Glutamatergic neuron (in vitro differentiated cells): ENCODE data around the gene SKP2. TPM values are rescaled to one million over a fixed set of nuclear protein-coding genes. Genes with fewer than 3 reads are reported as not detected.
A peak's percentile ranks its signal among the peaks of the same experiment; 100 is the strongest.
"Not testable (repeated sequence)": the region's sequence is repeated elsewhere in the genome, so short reads cannot be mapped to it uniquely, and the experiment has no call there.

Experiments
- DNase-seq: peaks from one replicate; pipeline ENCODE4 v3.0.0; 2022
- H3K27ac Mint-ChIP-seq: one replicate; pipeline ENCODE4 v1.8.0; 2020; ENCODE audit warnings: mild to moderate bottlenecking, mixed read lengths, inconsistent platforms; ENCODE audit not compliant: unreplicated experiment
- H3K27me3 Mint-ChIP-seq: one replicate; pipeline ENCODE4 v1.8.0; 2020; ENCODE audit warnings: mild to moderate bottlenecking, moderate library complexity, mixed read lengths, inconsistent platforms; ENCODE audit not compliant: unreplicated experiment
- H3K36me3 Mint-ChIP-seq: one replicate; pipeline ENCODE4 v1.8.0; 2020; ENCODE audit warnings: mild to moderate bottlenecking, mixed read lengths, inconsistent platforms; ENCODE audit not compliant: unreplicated experiment
- H3K4me1 Mint-ChIP-seq: one replicate; pipeline ENCODE4 v1.8.0; 2020; ENCODE audit warnings: mild to moderate bottlenecking, low read depth, mixed read lengths, inconsistent platforms; ENCODE audit not compliant: unreplicated experiment
- H3K4me3 Mint-ChIP-seq: one replicate; pipeline ENCODE4 v1.8.0; 2020; ENCODE audit warnings: mild to moderate bottlenecking, mixed read lengths, inconsistent platforms; ENCODE audit not compliant: unreplicated experiment
- H3K9me3 Mint-ChIP-seq: one replicate; pipeline ENCODE4 v1.8.0; 2020; ENCODE audit warnings: mild to moderate bottlenecking, moderate library complexity, mixed read lengths, inconsistent platforms; ENCODE audit not compliant: unreplicated experiment
- CTCF ChIP-seq: fragments of 200-600 bp; sonication (generic); IDR thresholded peaks from one replicate; pipeline ENCODE4 v1.5.0; 2021; ENCODE audit not compliant: partially characterized antibody, unreplicated experiment
- total RNA-seq: library from RNA; stranded (reverse); fragmentation: NEBNext Ultra II Directional; extraction: Animal tissue kit (Norgen Biotek cat#: 25700); gene quantifications from one replicate; pipeline ENCODE4 v1.2.1, GENCODE V29; 2021; ENCODE audit not compliant: unreplicated experiment

Gene SKP2
- total RNA-seq, 1 donor from 2014 or later, result 47.8 TPM

GRCh38 chr5:36177715-36178523 is 26.0 kb downstream of the SKP2 start:
- Mint-ChIP-seq H3K4me1 (peaks cover 30% of the 10 kb centered on the region), H3K27ac (peak overlapping the region; percentile 95), H3K4me3 (peak overlapping the region; percentile 70), H3K9me3 (peaks cover 2% of the 10 kb centered on the region), H3K27me3 (peaks cover 2% of the 10 kb centered on the region), H3K36me3 (no peaks in the 10 kb centered on the region)
- DNase-seq, result no peak
- TF ChIP-seq CTCF, result peak; percentile 67

DNA sequence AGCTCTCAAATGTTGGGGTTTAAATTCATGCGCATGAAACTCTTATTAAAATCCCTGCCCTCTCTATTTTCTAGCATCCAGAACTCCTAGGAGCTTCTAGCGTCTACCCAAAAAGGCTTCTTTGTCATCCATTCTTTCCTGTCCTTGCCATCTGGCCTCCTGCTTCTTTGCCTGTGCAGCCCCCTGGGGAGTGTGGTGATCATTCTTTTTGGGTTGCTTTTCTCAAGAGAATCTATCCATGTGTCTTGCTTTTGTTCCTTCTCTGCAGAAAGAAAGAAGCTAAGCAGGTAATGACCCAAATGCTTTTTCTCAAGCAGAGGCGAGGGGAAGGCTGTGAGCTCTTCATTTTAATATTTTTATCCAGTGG is 26.6 kb downstream of the SKP2 start:
- Mint-ChIP-seq H3K4me3 (peak overlapping the region; percentile 70), H3K9me3 (peaks cover 2% of the 10 kb centered on the region), H3K27me3 (peaks cover 2% of the 10 kb centered on the region), H3K4me1 (peaks cover 30% of the 10 kb centered on the region), H3K36me3 (no peaks in the 10 kb centered on the region), H3K27ac (peak overlapping the region; percentile 95)
- TF ChIP-seq CTCF, result no peak
- DNase-seq, result peak; percentile 33

DNA sequence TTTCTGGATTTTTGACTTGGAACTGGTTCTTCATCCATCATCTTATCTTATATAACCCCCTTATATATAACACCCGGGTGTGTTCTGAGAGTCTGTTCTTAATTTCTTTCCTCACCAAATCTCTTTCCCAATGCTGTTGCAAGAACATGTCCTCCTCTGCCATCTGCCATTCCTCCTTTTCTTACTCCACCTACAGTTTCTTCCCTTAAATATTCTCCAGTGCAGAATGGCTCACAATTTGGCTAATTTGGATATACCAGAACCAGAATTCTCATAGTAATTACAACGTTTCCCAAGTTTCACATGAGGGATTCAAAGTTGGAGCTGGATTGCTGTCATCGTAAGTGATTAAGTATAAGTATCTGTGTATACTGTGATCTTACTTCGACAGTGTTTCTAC is 28.0 kb downstream of the SKP2 start:
- Mint-ChIP-seq H3K27me3 (peaks cover 2% of the 10 kb centered on the region), H3K36me3 (no peaks in the 10 kb centered on the region), H3K4me3 (peak overlapping the region; percentile 0), H3K4me1 (peaks cover 29% of the 10 kb centered on the region), H3K27ac (peak overlapping the region; percentile 41), H3K9me3 (peaks cover 4% of the 10 kb centered on the region)
- no peak for TF ChIP-seq CTCF
- no peak for DNase-seq

GRCh38 chr5:36180556-36181350 is 28.8 kb downstream of the SKP2 start:
- Mint-ChIP-seq H3K9me3 (peaks cover 4% of the 10 kb centered on the region), H3K36me3 (peaks cover 3% of the 10 kb centered on the region), H3K4me3 (no peak overlapping the region), H3K27ac (peak overlapping the region; percentile 7), H3K27me3 (peaks cover 2% of the 10 kb centered on the region), H3K4me1 (peaks cover 27% of the 10 kb centered on the region)
- no peak for DNase-seq
- no peak for TF ChIP-seq CTCF

DNA sequence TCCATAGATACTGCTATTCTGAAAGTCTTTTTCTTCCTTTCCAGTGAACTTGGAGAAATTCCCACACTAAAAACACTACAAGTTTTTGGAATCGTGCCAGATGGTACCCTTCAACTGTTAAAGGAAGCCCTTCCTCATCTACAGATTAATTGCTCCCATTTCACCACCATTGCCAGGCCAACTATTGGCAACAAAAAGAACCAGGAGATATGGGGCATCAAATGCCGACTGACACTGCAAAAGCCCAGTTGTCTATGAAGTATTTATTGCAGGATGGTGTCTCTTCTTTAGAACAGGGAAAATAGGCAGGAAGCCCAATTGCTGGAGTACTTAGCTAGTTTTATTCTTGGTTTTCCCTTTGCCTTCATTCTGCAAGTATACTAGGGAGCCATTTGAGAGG is 29.9 kb downstream of the SKP2 start:
- peaks cover 4% of the 10 kb centered on the region for H3K9me3 Mint-ChIP-seq
- H3K27ac Mint-ChIP-seq, result no peak overlapping the region
- DNase-seq, result no peak
- no peak overlapping the region for H3K4me3 Mint-ChIP-seq
- H3K36me3 Mint-ChIP-seq, result peaks cover 11% of the 10 kb centered on the region
- TF ChIP-seq CTCF, result no peak
- H3K27me3 Mint-ChIP-seq, result peaks cover 2% of the 10 kb centered on the region
- peaks cover 26% of the 10 kb centered on the region for H3K4me1 Mint-ChIP-seq

DNA sequence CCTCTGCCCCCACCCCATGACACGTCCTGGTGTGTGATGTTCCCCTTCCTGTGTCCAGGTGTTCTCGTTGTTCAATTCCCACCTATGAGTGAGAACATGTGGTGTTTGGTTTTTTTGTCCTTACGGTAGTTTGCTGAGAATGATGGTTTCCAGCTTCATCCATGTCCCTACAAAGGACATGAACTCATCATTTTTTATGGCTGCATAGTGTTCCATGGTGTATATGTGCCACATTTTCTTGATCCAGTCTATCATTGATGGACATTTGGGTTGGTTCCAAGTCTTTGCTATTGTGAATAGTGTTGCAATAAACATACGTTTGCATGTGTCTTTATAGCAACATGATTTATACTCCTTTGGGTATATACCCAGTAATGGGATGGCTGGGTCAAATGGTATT is 32.5 kb downstream of the SKP2 start:
- Mint-ChIP-seq H3K36me3 (peaks cover 28% of the 10 kb centered on the region), H3K4me1 (peaks cover 11% of the 10 kb centered on the region)
- H3K27ac Mint-ChIP-seq, H3K27me3 Mint-ChIP-seq, H3K9me3 Mint-ChIP-seq, H3K4me3 Mint-ChIP-seq, DNase-seq: not testable (repeated sequence)
